Measurements from ENCODE around the gene LZTS2. TPM values are rescaled to one million over a fixed set of nuclear protein-coding genes. Genes with fewer than 3 reads are reported as not detected.

LZTS2 gene
- total RNA-seq, 1 donor from 2014 or later, result 56.7 TPM

- TF ChIP-seq CTCF (IDR thresholded peaks at IDR 0.05; ENCODE audit: partially characterized antibody, unreplicated experiment), result no peak
- Mint-ChIP-seq H3K9me3 (ENCODE audit: unreplicated experiment) (peaks cover 12% of the 10 kb centered on the region), H3K27me3 (ENCODE audit: unreplicated experiment) (peaks cover 9% of the 10 kb centered on the region), H3K36me3 (ENCODE audit: unreplicated experiment) (no peaks in the 10 kb centered on the region), H3K4me1 (ENCODE audit: low read depth, unreplicated experiment) (peaks cover 16% of the 10 kb centered on the region), H3K27ac (ENCODE audit: unreplicated experiment) (no peak overlapping the region), H3K4me3 (ENCODE audit: unreplicated experiment) (no peak overlapping the region)
- DNase-seq, result no peak
Measured at GRCh38 chr10:101010329-101010728, 10.7 kb downstream of the LZTS2 start.

- no peaks in the 10 kb centered on the region for H3K36me3 Mint-ChIP-seq (ENCODE audit: unreplicated experiment)
- no peak for DNase-seq
- TF ChIP-seq CTCF (IDR thresholded peaks at IDR 0.05; ENCODE audit: partially characterized antibody, unreplicated experiment), result no peak
- H3K4me1 Mint-ChIP-seq (ENCODE audit: low read depth, unreplicated experiment), result peaks cover 18% of the 10 kb centered on the region
- H3K27me3 Mint-ChIP-seq (ENCODE audit: unreplicated experiment), result peaks cover 10% of the 10 kb centered on the region
- no peak overlapping the region for H3K4me3 Mint-ChIP-seq (ENCODE audit: unreplicated experiment)
- peaks cover 14% of the 10 kb centered on the region for H3K9me3 Mint-ChIP-seq (ENCODE audit: unreplicated experiment)
- H3K27ac Mint-ChIP-seq (ENCODE audit: unreplicated experiment), result no peak overlapping the region
Measured at GRCh38 chr10:101011517-101012423, 12.2 kb downstream of the LZTS2 start.

- H3K36me3 Mint-ChIP-seq (ENCODE audit: unreplicated experiment), result no peaks in the 10 kb centered on the region
- peaks cover 15% of the 10 kb centered on the region for H3K9me3 Mint-ChIP-seq (ENCODE audit: unreplicated experiment)
- peak; percentile 84 for TF ChIP-seq CTCF (IDR thresholded peaks at IDR 0.05; ENCODE audit: partially characterized antibody, unreplicated experiment)
- H3K27me3 Mint-ChIP-seq (ENCODE audit: unreplicated experiment), result peaks cover 10% of the 10 kb centered on the region
- H3K4me1 Mint-ChIP-seq (ENCODE audit: low read depth, unreplicated experiment), result peaks cover 17% of the 10 kb centered on the region
- H3K27ac Mint-ChIP-seq (ENCODE audit: unreplicated experiment), result peak overlapping the region; percentile 26
- H3K4me3 Mint-ChIP-seq (ENCODE audit: unreplicated experiment), result no peak overlapping the region
- DNase-seq, result peak; percentile 86
Measured at GRCh38 chr10:101012525-101013364, 13.1 kb downstream of the LZTS2 start.

GRCh38 chr10:101013365-101013825 is 13.8 kb downstream of the LZTS2 start:
- H3K27me3 Mint-ChIP-seq (ENCODE audit: unreplicated experiment), result peaks cover 11% of the 10 kb centered on the region
- H3K27ac Mint-ChIP-seq (ENCODE audit: unreplicated experiment), result no peak overlapping the region
- peaks cover 17% of the 10 kb centered on the region for H3K4me1 Mint-ChIP-seq (ENCODE audit: low read depth, unreplicated experiment)
- peak overlapping the region; percentile 1 for H3K4me3 Mint-ChIP-seq (ENCODE audit: unreplicated experiment)
- no peaks in the 10 kb centered on the region for H3K36me3 Mint-ChIP-seq (ENCODE audit: unreplicated experiment)
- peaks cover 17% of the 10 kb centered on the region for H3K9me3 Mint-ChIP-seq (ENCODE audit: unreplicated experiment)
- TF ChIP-seq CTCF (IDR thresholded peaks at IDR 0.05; ENCODE audit: partially characterized antibody, unreplicated experiment), result no peak
- no peak for DNase-seq

Data from glutamatergic neuron (in vitro differentiated cells).